CD4-positive, alpha-beta T cell treated with Interleukin-21 for 1 hour (primary cell): ENCODE data around the gene FAM118A.
"Not testable (repeated sequence)": the region's sequence is repeated elsewhere in the genome, so short reads cannot be mapped to it uniquely, and the experiment has no call there.

Experiments
- DNase-seq: peaks from one replicate; pipeline ENCODE4 v3.0.0-alpha.2; 2020

Gene FAM118A

DNA sequence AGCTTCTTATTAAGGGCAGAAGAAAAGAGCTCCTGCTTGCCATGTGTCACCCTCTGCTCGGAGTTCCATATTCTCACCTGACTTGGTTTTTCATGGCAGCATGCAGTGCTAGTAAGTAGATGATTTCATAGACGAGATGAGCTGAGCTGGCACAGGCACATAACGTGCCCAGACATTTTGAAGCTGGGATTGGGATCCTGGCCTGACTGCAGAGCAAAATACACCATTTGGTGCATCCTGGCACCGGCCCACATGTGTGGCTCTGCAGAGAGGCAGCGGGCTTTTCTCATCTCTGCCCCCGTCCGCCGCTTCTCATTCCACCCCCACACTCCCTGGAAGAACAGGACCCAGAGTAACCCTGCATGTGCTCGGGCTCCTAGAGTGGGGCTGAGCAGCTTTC lies 24.8 kb downstream of the FAM118A start:
- DNase-seq: no peak

GRCh38 chr22:45335021-45335818 lies 25.5 kb downstream of the FAM118A start:
- DNase-seq: no peak

GRCh38 chr22:45335854-45336522 lies 26.3 kb downstream of the FAM118A start:
- no peak for DNase-seq

GRCh38 chr22:45336971-45337431 lies 27.3 kb downstream of the FAM118A start:
- DNase-seq: no peak

- no peak for DNase-seq
Measured at GRCh38 chr22:45337536-45337935, 27.8 kb downstream of the FAM118A start.

DNA sequence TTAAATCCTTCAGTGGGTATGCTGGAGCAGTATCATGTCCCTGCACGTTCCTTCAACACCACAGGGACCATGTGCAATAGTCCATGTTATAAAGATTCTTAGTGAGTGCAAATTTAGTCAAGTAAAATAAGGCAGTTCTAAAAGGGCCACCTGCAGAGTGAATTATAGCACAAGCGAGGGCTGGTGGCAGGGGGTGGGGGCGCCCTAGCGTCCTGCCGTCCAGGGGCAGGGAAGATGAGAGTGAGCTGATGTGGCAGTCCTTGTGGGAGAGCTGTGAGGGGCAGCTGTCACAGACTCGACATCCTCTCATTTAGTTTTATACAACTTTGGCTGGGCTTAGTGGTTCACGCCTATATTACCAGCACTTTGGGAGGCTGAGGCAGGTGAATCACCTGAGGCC lies 29.1 kb downstream of the FAM118A start:
- no peak for DNase-seq

- no peak for DNase-seq
Measured at GRCh38 chr22:45340323-45340722, 30.6 kb downstream of the FAM118A start.

GRCh38 chr22:45341498-45341897 lies 31.8 kb downstream of the FAM118A start:
- peak; percentile 46 for DNase-seq

GRCh38 chr22:45343143-45343542 lies 33.4 kb downstream of the FAM118A start:
- DNase-seq: no peak

DNA sequence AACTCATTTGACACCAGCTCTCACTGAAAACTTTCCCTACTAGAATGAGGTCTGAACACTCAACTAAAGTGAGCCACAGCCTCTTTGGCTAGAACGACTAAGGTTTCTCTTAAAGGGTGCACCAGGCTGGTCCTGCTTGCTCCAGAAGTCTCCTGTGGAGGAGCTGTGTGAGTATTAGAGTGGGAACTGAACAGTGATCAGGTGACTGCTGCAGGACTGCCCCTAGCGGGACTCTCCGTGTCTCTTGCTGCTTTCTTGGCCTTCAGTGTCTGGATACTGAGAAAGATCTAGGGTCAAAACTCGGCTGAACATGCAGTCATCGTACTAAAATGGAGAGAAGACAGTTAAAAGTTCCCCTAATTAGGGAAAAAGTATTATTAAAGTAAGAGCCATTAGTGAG lies 34.6 kb downstream of the FAM118A start:
- DNase-seq: no peak

- DNase-seq: no peak
Measured at GRCh38 chr22:45349916-45350315, 40.2 kb downstream of the FAM118A start.

DNA sequence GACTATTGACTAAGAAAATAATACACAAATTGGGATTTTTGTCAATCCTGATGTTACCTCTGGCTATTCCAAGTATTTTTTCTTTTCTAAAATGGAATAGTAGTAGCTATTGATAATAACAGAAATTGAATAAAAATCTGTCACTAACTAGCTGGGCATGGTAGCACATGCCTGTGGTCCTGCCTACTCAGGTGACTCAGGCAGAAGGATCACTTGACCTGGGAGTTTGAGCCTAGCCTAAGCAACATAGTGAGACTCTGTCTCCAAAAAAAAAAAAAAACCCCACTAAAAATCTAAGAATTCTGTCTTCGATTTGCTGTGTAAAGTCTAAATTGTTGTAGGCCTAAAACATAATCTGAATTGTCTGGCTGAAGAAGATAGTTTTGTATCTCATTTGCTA lies 42.2 kb downstream of the FAM118A start:
- no peak for DNase-seq

- DNase-seq: not testable (repeated sequence)
Measured at GRCh38 chr22:45352757-45353156, 43.0 kb downstream of the FAM118A start.

DNA sequence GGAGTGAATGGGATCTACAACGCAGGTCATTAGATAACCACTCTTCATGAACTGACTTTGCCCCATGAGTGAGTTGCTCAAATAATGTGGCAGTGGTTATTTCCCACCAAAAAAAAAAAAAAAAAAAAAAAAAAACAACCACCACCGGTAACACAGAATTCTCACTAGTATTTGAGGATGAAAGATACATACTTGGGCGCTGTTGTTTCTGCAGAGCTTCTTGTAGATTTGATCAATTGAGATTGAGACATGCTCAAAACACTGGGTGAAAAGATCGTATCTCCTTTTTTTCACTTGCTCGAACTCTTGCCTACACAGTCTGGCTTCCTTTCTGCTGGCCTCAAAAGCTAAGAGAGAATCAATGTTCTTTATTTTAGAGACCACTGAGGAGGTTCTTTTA lies 44.1 kb downstream of the FAM118A start:
- no peak for DNase-seq

DNA sequence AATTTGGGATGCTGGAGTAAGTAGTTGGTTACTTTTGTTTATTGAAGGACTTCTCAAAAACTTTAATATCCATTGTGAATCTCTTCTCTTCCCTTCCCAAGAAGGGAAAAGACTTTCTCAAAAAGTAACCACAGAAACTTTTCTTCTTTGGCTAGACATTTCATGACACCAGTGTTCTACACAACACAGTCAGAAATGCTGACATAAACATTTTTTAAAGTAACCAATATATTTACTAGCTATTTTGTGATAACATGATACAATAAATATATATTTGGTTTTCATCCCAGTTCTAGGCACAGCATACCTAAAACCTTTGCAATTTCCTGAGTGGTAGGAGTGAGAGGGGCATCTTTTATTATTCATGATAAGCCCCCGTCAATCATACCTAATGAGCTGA lies 47.8 kb downstream of the FAM118A start:
- DNase-seq: no peak

GRCh38 chr22:45358127-45358526 lies 48.4 kb downstream of the FAM118A start:
- no peak for DNase-seq

DNA sequence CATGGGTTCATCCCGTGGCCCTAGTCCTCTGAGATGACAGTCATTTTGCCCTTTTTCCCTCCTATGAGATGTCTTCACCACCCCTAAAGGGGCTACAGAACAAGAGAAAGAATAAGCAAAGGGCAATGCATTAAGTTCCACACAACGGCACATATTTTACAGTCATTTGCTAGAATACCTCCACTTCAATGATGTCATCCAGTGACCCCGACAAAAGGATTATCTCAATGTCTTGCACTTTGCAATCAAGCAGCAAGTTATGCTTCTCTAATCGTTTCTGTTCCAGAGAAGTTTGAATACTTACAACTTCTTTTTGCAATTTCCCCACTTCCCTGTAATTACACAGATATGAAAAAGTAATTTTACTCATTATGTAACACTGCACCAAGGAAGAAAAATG lies 49.9 kb downstream of the FAM118A start:
- no peak for DNase-seq

- DNase-seq: no peak
Measured at GRCh38 chr22:45366713-45367112, 57.0 kb downstream of the FAM118A start.

GRCh38 chr22:45373592-45373991 lies 63.9 kb downstream of the FAM118A start:
- not testable (repeated sequence) for DNase-seq

DNA sequence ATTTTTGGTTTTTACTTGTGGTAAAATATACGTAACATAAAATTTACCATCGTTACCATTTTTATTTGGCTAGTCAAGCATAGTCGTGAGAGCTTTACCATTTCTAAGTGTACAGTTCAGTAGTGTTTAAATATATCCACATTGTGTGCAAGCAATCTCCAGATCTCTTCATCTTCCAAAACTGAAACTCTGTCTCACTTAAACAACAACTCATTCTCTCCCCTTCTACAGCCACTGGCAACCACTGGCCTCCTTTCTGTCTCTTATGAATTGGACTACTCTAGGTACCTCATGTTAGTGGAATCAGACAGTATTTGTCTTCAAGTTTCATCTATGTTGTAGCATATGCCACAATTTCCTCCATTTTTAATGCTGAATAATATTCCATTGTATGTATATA lies 66.3 kb downstream of the FAM118A start:
- no peak for DNase-seq

- DNase-seq: no peak
Measured at GRCh38 chr22:45376703-45377102, 67.0 kb downstream of the FAM118A start.

DNA sequence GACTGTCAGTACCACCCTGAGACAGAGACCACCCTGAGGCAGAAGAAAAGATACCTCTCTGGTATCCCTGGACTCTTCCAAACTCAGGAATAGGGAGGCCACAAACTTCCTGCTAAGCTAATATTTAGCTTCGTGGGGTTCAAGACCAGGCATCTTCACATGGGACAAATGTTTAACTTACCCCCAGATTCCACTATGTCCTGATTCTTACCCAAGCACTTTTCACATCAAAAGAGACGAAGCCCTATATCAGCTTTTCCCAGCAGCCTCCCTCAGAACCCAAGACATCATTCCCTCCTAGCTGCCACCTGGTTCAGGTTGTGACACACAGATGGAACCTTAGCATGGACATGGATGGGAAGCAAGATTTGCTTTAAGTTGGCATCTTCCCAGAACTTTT lies 71.6 kb downstream of the FAM118A start:
- no peak for DNase-seq

DNA sequence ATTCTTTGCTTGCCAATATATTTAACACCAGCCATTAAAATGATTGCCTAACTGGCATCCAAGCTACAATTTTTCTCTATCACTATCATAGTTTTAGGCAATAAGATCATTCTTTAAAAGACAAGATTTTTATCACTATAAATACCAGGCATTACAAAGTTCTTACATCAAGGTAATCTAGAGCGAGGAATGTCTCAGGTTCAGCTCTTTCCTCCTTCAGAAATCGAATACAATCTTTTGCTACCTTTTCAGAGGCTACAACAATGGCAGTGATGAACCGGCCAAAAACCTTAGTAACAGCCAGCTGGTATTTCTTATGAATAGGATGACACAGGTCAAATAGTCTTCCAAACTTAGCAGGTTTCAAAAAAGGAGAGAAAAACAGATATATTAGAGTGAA lies 79.8 kb downstream of the FAM118A start:
- no peak for DNase-seq
